ENCODE data around the gene IL7R. TPM values are rescaled to one million over a fixed set of nuclear protein-coding genes. Genes with fewer than 3 reads are reported as not detected.

The IL7R gene
- total RNA-seq, 4 donors from 2014 or later = 36.8 to 101 (median 59.4) TPM

- no peak for DNase-seq
- Histone ChIP-seq H3K27me3 (no peaks in the 10 kb centered on the region), H3K4me3 (no peak overlapping the region), H3K9me3 (no peaks in the 10 kb centered on the region), H3K27ac (no peak overlapping the region), H3K4me1 (no peaks in the 10 kb centered on the region), H3K36me3 (no peaks in the 10 kb centered on the region)
- TF ChIP-seq POLR2A (IDR thresholded peaks at IDR 0.05) = no peak
- no peak for TF ChIP-seq CTCF (IDR thresholded peaks at IDR 0.05)
These were observed 47.0 kb downstream of the IL7R start for GRCh38 chr5:35903631-35904203.

GRCh38 chr5:35904443-35905132 lies 47.9 kb downstream of the IL7R start:
- no peak overlapping the region for H3K27ac ChIP-seq
- DNase-seq = no peak
- H3K9me3 ChIP-seq = no peaks in the 10 kb centered on the region
- H3K27me3 ChIP-seq = no peaks in the 10 kb centered on the region
- no peak for TF ChIP-seq CTCF (IDR thresholded peaks at IDR 0.05)
- TF ChIP-seq POLR2A (IDR thresholded peaks at IDR 0.05) = no peak
- H3K36me3 ChIP-seq = no peaks in the 10 kb centered on the region
- no peaks in the 10 kb centered on the region for H3K4me1 ChIP-seq
- no peak overlapping the region for H3K4me3 ChIP-seq

- no peak overlapping the region for H3K27ac ChIP-seq
- DNase-seq = no peak
- TF ChIP-seq POLR2A (IDR thresholded peaks at IDR 0.05) (no peak), CTCF (IDR thresholded peaks at IDR 0.05) (no peak)
- H3K9me3 ChIP-seq = no peaks in the 10 kb centered on the region
- no peaks in the 10 kb centered on the region for H3K27me3 ChIP-seq
- no peaks in the 10 kb centered on the region for H3K4me1 ChIP-seq
- no peak overlapping the region for H3K4me3 ChIP-seq
- no peaks in the 10 kb centered on the region for H3K36me3 ChIP-seq
These were observed 51.5 kb downstream of the IL7R start for GRCh38 chr5:35908228-35908627.

GRCh38 chr5:35908814-35909213 lies 52.1 kb downstream of the IL7R start:
- Histone ChIP-seq H3K36me3 (no peaks in the 10 kb centered on the region), H3K9me3 (no peaks in the 10 kb centered on the region), H3K27me3 (no peaks in the 10 kb centered on the region), H3K4me3 (no peak overlapping the region), H3K27ac (no peak overlapping the region), H3K4me1 (no peaks in the 10 kb centered on the region)
- no peak for TF ChIP-seq CTCF (IDR thresholded peaks at IDR 0.05)
- no peak for TF ChIP-seq POLR2A (IDR thresholded peaks at IDR 0.05)
- DNase-seq = no peak

- Histone ChIP-seq H3K4me1 (no peaks in the 10 kb centered on the region), H3K27me3 (no peaks in the 10 kb centered on the region), H3K4me3 (no peak overlapping the region), H3K9me3 (no peaks in the 10 kb centered on the region), H3K36me3 (no peaks in the 10 kb centered on the region), H3K27ac (no peak overlapping the region)
- no peak for DNase-seq
- no peak for TF ChIP-seq POLR2A (IDR thresholded peaks at IDR 0.05)
- no peak for TF ChIP-seq CTCF (IDR thresholded peaks at IDR 0.05)
These were observed 62.5 kb downstream of the IL7R start for GRCh38 chr5:35919191-35919590.
